GM19193 (cell line): ENCODE results near the gene CMIP.

ENCODE experiments used
- POLR2A ChIP-seq: IDR thresholded peaks from 4 replicates; pipeline ENCODE4 v1.6.1; 2011; ENCODE audit not compliant: insufficient read depth, insufficient read length; ENCODE audit errors: extremely low read depth

CMIP gene

GRCh38 chr16:81668243-81669097, 223.9 kb downstream of the CMIP start:
- no peak for TF ChIP-seq POLR2A

GRCh38 chr16:81669473-81670350, 225.1 kb downstream of the CMIP start:
- no peak for TF ChIP-seq POLR2A

GRCh38 chr16:81671738-81672597, 227.4 kb downstream of the CMIP start:
- TF ChIP-seq POLR2A = no peak

GRCh38 chr16:81673432-81673831, 228.8 kb downstream of the CMIP start:
- TF ChIP-seq POLR2A = no peak

- TF ChIP-seq POLR2A = no peak
Observed at GRCh38 chr16:81675662-81676061, 231.1 kb downstream of the CMIP start.

- TF ChIP-seq POLR2A = no peak
Observed at GRCh38 chr16:81676066-81676882, 231.7 kb downstream of the CMIP start.

- TF ChIP-seq POLR2A = no peak
Observed at GRCh38 chr16:81676883-81677737, 232.5 kb downstream of the CMIP start.

GRCh38 chr16:81678326-81679095, 233.9 kb downstream of the CMIP start:
- TF ChIP-seq POLR2A = no peak

GRCh38 chr16:81679721-81680430, 235.3 kb downstream of the CMIP start:
- no peak for TF ChIP-seq POLR2A

GRCh38 chr16:81680444-81681275, 236.1 kb downstream of the CMIP start:
- TF ChIP-seq POLR2A = no peak

GRCh38 chr16:81681311-81681710, 236.7 kb downstream of the CMIP start:
- TF ChIP-seq POLR2A = no peak
